NCI-H524 (cell line): ENCODE results near the gene HOXA5.

Experiments used
- DNase-seq, 2 experiments: peaks; one replicate each; lab custom pipeline; 2025; lab: John Stamatoyannopoulos, UW

HOXA5 gene

GRCh38 chr7:27182861-27183681, 39.6 kb upstream of the HOXA5 start:
- DNase-seq, result peak; percentile 20 to 48

GRCh38 chr7:27182285-27182841, 38.9 kb upstream of the HOXA5 start:
- no peak for DNase-seq

DNA sequence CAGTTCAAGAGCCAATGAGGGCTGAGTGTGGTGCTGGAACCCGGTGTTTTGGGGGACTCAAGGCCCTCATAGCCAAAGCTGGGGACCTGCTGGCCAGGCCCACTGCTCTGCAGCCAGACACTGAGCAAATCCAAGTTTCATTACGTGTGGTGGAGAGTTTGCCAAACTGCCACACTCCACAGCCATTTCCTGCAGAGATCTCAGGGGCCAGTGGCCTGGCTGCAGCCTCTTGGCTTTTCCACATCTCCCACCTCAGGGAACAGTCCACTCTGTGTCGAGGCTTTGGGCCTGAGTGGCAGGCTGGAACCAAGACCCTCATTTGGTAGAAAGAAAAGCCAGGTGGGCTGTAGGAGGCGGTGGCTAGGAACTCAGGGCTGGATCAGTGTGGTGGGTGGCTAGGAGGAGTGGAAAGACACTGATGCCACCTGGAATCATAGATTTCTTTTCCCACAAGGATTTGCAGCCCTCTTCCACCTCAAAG, 38.4 kb upstream of the HOXA5 start:
- no peak for DNase-seq

DNA sequence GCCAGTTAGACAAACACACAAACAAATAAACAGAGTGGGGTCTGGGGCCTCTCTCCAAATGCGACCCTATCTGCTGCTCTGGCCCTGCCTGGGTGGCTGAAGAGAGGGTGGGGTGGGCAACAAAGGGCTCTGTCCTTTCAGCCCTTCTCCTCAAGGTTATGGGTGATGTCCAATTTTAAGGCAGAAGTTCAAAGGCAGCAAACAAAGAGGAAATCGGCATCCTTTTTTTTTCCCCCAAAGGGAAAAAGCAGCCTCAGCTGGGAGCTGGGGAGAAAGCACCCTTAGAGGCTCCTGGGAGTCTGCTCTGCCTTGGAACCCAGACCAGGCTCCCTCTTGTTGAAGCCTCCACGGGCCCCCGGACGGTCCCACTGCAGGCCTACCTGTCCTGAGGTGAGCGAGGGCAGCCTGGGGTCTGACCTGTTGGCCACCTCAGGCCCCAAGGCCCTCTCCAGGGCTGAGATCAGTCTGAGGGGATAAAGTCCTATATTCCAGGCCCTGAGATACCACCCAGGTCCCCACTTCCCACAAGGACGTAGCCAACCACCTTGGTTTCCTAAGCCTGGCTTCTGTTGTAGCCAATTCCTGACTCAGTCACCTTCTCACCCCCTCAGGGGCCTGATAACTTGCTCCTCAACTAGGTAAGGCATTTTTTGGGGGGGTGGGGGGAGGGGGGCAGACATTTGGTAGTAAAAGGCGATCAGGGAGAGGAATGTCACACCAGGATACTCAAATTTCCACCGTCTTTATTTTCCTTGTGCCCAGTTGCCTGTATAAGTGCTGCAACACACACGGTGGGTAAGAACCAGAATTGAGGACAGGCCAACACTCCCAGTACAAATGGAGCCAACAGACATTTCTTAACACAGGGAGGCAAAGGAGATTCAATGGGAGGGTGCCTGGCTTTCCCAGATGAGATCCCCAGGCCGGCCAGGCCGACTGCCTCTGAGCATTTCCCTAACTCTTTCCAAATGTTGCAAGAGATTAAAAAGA, 37.2 kb upstream of the HOXA5 start:
- DNase-seq, result no peak

- DNase-seq, result peak; percentile 34 to 60
These were observed 36.3 kb upstream of the HOXA5 start for GRCh38 chr7:27179503-27180430.

- DNase-seq, result no peak
These were observed 35.5 kb upstream of the HOXA5 start for GRCh38 chr7:27179030-27179429.

DNA sequence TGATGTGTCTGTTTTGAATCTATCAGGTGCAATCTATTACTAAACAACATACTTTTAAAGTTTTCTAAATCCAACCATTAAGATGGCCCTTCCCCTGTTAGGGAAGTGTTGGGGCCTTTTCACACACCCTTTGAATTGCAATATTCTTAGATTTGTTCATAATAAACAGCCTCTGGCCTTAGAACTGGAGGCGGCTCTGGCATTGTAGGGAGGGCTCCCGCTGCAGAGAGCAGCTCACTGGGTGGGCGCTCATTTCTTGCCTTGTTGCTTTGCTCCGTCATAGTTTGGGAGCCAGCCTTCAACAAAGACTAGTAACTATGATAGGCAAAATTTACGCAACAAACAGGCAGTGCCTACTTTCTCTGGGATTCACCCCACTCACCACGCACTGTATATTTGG, 34.9 kb upstream of the HOXA5 start:
- DNase-seq, result no peak

GRCh38 chr7:27177795-27178320, 34.4 kb upstream of the HOXA5 start:
- peak in 1 of 2 experiments; percentile 20 for DNase-seq

- DNase-seq, result no peak
These were observed 33.7 kb upstream of the HOXA5 start for GRCh38 chr7:27176962-27177794.

DNA sequence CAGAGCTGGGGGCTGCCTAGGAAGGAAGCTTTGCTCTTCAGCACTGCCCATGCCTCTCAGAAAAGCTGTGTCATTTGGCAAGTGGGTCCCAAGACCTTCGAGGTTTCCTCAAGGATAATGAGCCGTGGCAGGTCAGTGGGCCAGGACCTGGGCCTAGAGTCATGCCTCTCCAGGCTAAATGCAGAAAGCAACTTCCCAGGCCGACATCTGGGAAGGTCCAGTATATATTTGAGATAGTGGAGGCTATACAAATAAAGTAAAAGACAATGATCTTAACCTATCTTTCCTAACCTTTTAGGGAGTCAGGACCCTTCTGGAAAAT, 33.0 kb upstream of the HOXA5 start:
- DNase-seq, result no peak

- no peak for DNase-seq
These were observed 32.4 kb upstream of the HOXA5 start for GRCh38 chr7:27175626-27176523.

- DNase-seq, result no peak
These were observed 31.6 kb upstream of the HOXA5 start for GRCh38 chr7:27174874-27175625.

GRCh38 chr7:27173956-27174873, 30.7 kb upstream of the HOXA5 start, which contains the start of gene HOXA10:
TSS of gene HOXA10 (minus strand) at chr7:27174320. CDS start at chr7:27174306, 14 bp downstream.
- peak; percentile 20 to 49 for DNase-seq

- DNase-seq, result peak in 1 of 2 experiments; percentile 34
These were observed 30.1 kb upstream of the HOXA5 start for GRCh38 chr7:27173511-27173955.

- peak; percentile 30 to 50 for DNase-seq
These were observed 29.5 kb upstream of the HOXA5 start for GRCh38 chr7:27172823-27173510.

DNA sequence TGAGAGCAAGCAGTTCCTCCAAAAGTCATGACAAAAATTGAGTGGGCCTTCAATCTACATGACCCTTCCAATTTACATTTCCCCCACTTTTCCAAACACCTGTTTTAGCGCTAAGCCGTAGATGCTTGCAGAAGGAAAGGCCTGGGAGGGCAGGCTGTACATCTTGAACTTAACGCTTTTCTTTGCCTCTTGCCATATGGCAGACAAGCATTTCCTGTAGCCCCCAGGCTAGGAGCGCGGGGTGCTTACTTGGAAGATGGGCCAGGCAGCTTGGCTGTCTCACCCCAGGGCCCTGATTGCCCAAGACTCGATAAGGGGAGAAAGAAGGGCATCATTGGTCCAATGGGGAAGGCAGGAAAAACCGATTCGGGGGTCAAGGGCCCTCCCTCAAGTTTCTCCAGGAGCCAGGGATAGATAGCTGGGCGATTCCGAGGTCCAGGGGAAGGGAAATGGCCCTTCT, 28.9 kb upstream of the HOXA5 start:
- DNase-seq, result peak; percentile 46 to 71
